ENCODE data around the gene BBS9. TPM values are rescaled to one million over a fixed set of nuclear protein-coding genes. Genes with fewer than 3 reads are reported as not detected.

BBS9 gene
- total and polyA plus RNA-seq, 9 of the 15 experiments (the other 6 are each of a cell fraction or from before 2014, with no cell fraction given), result 0.77 to 3.3 (median 2.4) TPM

DNA sequence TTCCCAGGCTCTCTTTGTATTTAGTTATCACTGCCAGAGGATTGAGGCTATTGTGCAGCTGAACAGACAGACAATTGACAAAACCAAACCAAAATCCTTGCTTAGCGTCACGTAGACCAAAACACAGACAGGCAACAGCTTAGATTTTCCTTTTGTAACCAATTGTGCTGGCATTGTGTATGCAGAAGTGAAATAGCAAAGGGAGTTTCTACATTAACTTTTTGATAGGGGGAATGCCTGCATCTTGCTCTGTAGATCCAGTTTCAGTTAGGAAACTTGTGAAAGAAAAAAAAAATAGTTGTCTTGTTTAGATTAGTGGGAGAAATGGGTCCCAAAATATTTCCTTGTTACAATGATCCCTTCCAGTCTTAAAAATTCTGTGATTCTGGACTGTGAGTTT, 333.8 kb downstream of the BBS9 start (continued):
- no peak for TF ChIP-seq SMARCE1 (IDR thresholded peaks at IDR 0.05)
- TF ChIP-seq GTF2A2 (tag; IDR thresholded peaks at IDR 0.05), result no peak

DNA sequence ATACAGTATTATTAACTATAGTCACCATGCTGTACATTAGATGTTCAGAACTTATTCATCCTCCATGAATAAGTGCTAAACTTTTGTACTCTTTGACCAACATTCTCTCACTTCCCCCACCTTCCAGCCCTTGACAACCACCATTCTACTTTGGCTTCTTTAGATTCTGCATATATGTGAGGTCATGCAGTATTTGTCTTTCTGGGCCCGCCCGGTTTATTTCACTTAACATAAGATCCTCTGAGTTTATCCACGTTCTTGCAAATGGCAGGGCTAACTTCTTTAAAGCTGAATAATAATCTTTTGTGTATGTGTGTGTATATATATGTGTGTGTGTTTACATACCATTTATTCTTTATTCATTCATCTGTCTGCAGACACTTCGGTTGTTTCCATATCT, 336.8 kb downstream of the BBS9 start:
- ChIA-PET CTCF (ENCODE audit: low intra/inter-chr PET ratio) (no interaction called here), POLR2A (no interaction called here)
- Histone ChIP-seq H3K27me3 (ENCODE audit: control insufficient read depth in 2 of 2, insufficient read depth in 2 of 2, low read length in 2 of 2) (no peaks in the 10 kb centered on the region), H3K79me2 (ENCODE audit: control insufficient read depth, insufficient read depth, low read length) (no peaks in the 10 kb centered on the region), H3K9me1 (ENCODE audit: control insufficient read depth, insufficient read depth, low read length) (no peaks in the 10 kb centered on the region), H4K20me1 (replicated peaks; ENCODE audit: control insufficient read depth, insufficient read depth, low read length) (no peaks in the 10 kb centered on the region), H3K4me3 (no peak overlapping the region), H3K36me3 (ENCODE audit: control insufficient read depth, insufficient read depth, low read length) (no peaks in the 10 kb centered on the region), H2AFZ (ENCODE audit: low read depth, low read length) (no peak overlapping the region), H3K4me1 (replicated peaks in 1 of 2; ENCODE audit: control insufficient read depth in 2 of 2, insufficient read depth in 2 of 2, low read length in 2 of 2) (no peaks in the 10 kb centered on the region), H3K27ac (ENCODE audit: extremely low read depth, low read depth, low read length) (no peak overlapping the region), H3K4me2 (ENCODE audit: insufficient read depth, low read length) (no peak overlapping the region), H3K9me3 (replicated peaks; ENCODE audit: control insufficient read depth, insufficient read depth, low read depth, low read length) (no peaks in the 10 kb centered on the region; the same call in 1 of the 2 replicates), H3K9ac (ENCODE audit: insufficient read depth in 1 of 2, low read depth in 2 of 2, low read length in 2 of 2) (no peak overlapping the region)
- in situ Hi-C loops (cut with MboI) (no loop called here), intact Hi-C loops (cut with micrococcal nuclease) (no loop called here)
- TF ChIP-seq ZNF263 (CRISPR knock-in tag; IDR thresholded peaks at IDR 0.05; ENCODE audit: borderline replicate concordance) (no peak), CEBPG (CRISPR knock-in tag; IDR thresholded peaks at IDR 0.05) (no peak), CEBPG (tag; conservative IDR thresholded peaks at IDR 0.05 in 1 of 2, IDR thresholded peaks at IDR 0.05 in 1 of 2) (no peak), RCOR1 (IDR thresholded peaks at IDR 0.05; ENCODE audit: borderline replicate concordance in 1 of 2, low read depth in 2 of 2, low read length in 2 of 2) (no peak), RAD51 (IDR thresholded peaks at IDR 0.05; ENCODE audit: borderline replicate concordance, low read depth) (no peak), JUNB (CRISPR knock-in tag; conservative IDR thresholded peaks at IDR 0.05) (no peak)
- no TSS peak for BruUV-seq (replicated peaks)
- ATAC-seq, result no peak
- WGBS (ENCODE audit: insufficient coverage, low coverage, missing lambda C conversion rate), result 0% methylated on average over 4 of the region's 4 CpGs
- DNase-seq (ENCODE audit: extremely low read depth in 1 of 4, low spot score in 3 of 4), result no peak
- no peak for FAIRE-seq

All from K562 (cell line).